ENCODE data around the gene LRRC8D.

GRCh38 chr1:89807503-89807902 lies 13.3 kb upstream of the LRRC8D start:
- TF ChIP-seq CTCF (IDR thresholded peaks at IDR 0.05) (no peak), POLR2A (IDR thresholded peaks at IDR 0.05) (no peak)

All from ovary (tissue), 3 donors.